ENCODE measurements around the gene ALDH3A1.

- TF ChIP-seq POLR2AphosphoS5 (IDR thresholded peaks at IDR 0.05; ENCODE audit: low read depth, low read length) (no peak), POLR2A (IDR thresholded peaks at IDR 0.05; ENCODE audit: low read depth, low read length) (no peak), TAF1 (IDR thresholded peaks at IDR 0.05; ENCODE audit: low read depth, low read length) (no peak)
Measured at GRCh38 chr17:19713901-19714361, 34.2 kb downstream of the ALDH3A1 start.
